ENCODE results near the gene CHI3L1.

DNA sequence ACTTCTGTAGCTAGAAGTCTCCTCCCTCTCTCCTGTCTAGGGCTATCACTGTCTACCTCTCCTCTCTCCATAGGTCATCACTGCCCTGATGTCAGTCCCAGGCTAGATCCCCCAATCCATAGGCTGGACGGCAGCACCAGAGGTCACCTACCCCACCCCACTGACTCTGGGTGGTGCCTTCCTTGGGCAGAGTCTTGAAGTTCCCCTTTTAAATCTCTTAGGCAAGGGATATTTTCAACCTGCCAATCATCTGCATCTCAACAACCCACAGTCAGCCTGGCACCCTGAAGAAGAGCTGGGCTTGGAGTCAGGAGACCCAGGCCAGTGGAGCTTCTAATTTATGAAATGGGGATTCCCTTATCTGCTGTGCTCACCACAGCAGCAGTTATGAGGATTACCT lies 24.1 kb downstream of the CHI3L1 start:
- TF ChIP-seq POLR2A (IDR thresholded peaks at IDR 0.05) (no peak), EP300 (IDR thresholded peaks at IDR 0.05) (no peak)
- TF ChIP-seq, protein P1, sequence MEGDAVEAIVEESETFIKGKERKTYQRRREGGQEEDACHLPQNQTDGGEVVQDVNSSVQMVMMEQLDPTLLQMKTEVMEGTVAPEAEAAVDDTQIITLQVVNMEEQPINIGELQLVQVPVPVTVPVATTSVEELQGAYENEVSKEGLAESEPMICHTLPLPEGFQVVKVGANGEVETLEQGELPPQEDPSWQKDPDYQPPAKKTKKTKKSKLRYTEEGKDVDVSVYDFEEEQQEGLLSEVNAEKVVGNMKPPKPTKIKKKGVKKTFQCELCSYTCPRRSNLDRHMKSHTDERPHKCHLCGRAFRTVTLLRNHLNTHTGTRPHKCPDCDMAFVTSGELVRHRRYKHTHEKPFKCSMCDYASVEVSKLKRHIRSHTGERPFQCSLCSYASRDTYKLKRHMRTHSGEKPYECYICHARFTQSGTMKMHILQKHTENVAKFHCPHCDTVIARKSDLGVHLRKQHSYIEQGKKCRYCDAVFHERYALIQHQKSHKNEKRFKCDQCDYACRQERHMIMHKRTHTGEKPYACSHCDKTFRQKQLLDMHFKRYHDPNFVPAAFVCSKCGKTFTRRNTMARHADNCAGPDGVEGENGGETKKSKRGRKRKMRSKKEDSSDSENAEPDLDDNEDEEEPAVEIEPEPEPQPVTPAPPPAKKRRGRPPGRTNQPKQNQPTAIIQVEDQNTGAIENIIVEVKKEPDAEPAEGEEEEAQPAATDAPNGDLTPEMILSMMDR (IDR thresholded peaks at IDR 0.05), result no peak

Measured in ovary (tissue), 3 donors.